ENCODE results near the gene DNAH2. TPM values are rescaled to one million over a fixed set of nuclear protein-coding genes. Genes with fewer than 3 reads are reported as not detected.
A peak's percentile ranks its signal among the peaks of the same experiment; 100 is the strongest.

DNAH2 gene
- total and polyA plus RNA-seq, 2 of the 4 experiments (the other 2 are of a cell fraction) = under 0.01 to 0.02 TPM

DNA sequence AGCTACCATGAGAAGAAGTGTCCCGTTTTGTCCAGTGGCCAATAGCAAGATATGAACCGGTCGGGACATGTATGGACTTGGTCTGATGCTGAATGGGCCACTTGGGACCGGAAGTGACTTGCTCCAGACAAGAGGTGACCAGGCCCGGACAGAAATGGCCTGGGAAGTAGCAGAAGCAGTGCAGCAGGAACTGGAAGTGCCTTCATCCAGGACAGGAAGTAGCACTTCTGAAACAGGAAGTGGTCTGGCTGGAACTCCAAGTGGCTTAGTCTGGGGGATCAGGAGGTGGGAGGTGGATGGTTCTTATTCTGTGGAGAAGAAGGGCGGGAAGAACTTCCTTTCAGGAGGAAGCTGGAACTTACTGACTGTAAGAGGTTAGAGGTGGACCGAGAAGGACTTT, 7.2 kb upstream of the DNAH2 start:
- H3K9ac ChIP-seq (ENCODE audit: low read depth, low read length) = no peak overlapping the region
- no peak overlapping the region for H2AK9ac ChIP-seq (replicated peaks; ENCODE audit: low read depth, low read length, poor library complexity)
- no peak overlapping the region for H2BK120ac ChIP-seq (ENCODE audit: low read depth, low read length)
- no TSS peak for BruUV-seq (replicated peaks)
- no peak for ATAC-seq (ENCODE audit: low read depth)
- no peaks in the 10 kb centered on the region for H3K4me1 ChIP-seq (ENCODE audit: control insufficient read depth, insufficient read depth, low read length)
- no peak overlapping the region for H2BK15ac ChIP-seq (ENCODE audit: low read depth, low read length)
- peak overlapping the region; percentile 10; the same call in 1 of the 2 replicates for H3K4ac ChIP-seq (ENCODE audit: low read depth, low read length)
- H3K27ac ChIP-seq (ENCODE audit: insufficient read depth, low read length) = no peak overlapping the region
- no peaks in the 10 kb centered on the region for H3K9me1 ChIP-seq (ENCODE audit: insufficient read depth, low read length)
- ChIA-PET CTCF (no interaction called here), POLR2A (ENCODE audit: unreplicated experiment) (no interaction called here)
- no peak overlapping the region for H3K23ac ChIP-seq (ENCODE audit: low read depth, low read length)
- in situ Hi-C loops (cut with MboI; ENCODE audit: low sequenced_read_pairs) (no loop called here), dilution Hi-C loops (cut with HindIII; ENCODE audit: low sequenced_read_pairs, unreplicated experiment) (no loop called here), intact Hi-C loops (cut with micrococcal nuclease) (no loop called here)
- H2AK5ac ChIP-seq (ENCODE audit: low read depth, low read length) = no peak overlapping the region
- peak overlapping the region; percentile 85 for H2AFZ ChIP-seq (replicated peaks; ENCODE audit: low read length, poor library complexity)
- no peaks in the 10 kb centered on the region for H3K9me3 ChIP-seq (ENCODE audit: control insufficient read depth, insufficient read depth, low read length)
- no peak overlapping the region for H3K4me2 ChIP-seq (ENCODE audit: low read depth, low read length)
- H3K27me3 ChIP-seq (ENCODE audit: control insufficient read depth, insufficient read depth, low read length) = peaks cover 64% of the 10 kb centered on the region
- H3K36me3 ChIP-seq (ENCODE audit: control insufficient read depth, insufficient read depth, low read length) = no peaks in the 10 kb centered on the region
- H3K14ac ChIP-seq (replicated peaks; ENCODE audit: low read depth, low read length) = no peak overlapping the region; the same call in 1 of the 2 replicates
- no peak overlapping the region for H3K18ac ChIP-seq (ENCODE audit: low read depth, low read length)
- no peak overlapping the region for H4K5ac ChIP-seq (ENCODE audit: low read depth, low read length)
- no peak for TF ChIP-seq MXI1 (IDR thresholded peaks at IDR 0.05; ENCODE audit: borderline replicate concordance, low read depth, low read length)
- TF ChIP-seq, protein P1, sequence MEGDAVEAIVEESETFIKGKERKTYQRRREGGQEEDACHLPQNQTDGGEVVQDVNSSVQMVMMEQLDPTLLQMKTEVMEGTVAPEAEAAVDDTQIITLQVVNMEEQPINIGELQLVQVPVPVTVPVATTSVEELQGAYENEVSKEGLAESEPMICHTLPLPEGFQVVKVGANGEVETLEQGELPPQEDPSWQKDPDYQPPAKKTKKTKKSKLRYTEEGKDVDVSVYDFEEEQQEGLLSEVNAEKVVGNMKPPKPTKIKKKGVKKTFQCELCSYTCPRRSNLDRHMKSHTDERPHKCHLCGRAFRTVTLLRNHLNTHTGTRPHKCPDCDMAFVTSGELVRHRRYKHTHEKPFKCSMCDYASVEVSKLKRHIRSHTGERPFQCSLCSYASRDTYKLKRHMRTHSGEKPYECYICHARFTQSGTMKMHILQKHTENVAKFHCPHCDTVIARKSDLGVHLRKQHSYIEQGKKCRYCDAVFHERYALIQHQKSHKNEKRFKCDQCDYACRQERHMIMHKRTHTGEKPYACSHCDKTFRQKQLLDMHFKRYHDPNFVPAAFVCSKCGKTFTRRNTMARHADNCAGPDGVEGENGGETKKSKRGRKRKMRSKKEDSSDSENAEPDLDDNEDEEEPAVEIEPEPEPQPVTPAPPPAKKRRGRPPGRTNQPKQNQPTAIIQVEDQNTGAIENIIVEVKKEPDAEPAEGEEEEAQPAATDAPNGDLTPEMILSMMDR (conservative IDR thresholded peaks at IDR 0.05; ENCODE audit: low read depth, low read length) = no peak
- no peak for TF ChIP-seq NFE2L2 (IDR thresholded peaks at IDR 0.05; ENCODE audit: low read depth, low read length)
- no peak for TF ChIP-seq MAFK (IDR thresholded peaks at IDR 0.05; ENCODE audit: low read depth, low read length)
- no peak for TF ChIP-seq RCOR1 (IDR thresholded peaks at IDR 0.05; ENCODE audit: insufficient replicate concordance, low read length)
- TF ChIP-seq FOS (IDR thresholded peaks at IDR 0.05; ENCODE audit: low read depth, low read length) = no peak
- TF ChIP-seq RAD21 (IDR thresholded peaks at IDR 0.05; ENCODE audit: low read length) = no peak
- no peak for TF ChIP-seq CEBPB (IDR thresholded peaks at IDR 0.05; ENCODE audit: low read depth, low read length)
- TF ChIP-seq, protein P2, sequence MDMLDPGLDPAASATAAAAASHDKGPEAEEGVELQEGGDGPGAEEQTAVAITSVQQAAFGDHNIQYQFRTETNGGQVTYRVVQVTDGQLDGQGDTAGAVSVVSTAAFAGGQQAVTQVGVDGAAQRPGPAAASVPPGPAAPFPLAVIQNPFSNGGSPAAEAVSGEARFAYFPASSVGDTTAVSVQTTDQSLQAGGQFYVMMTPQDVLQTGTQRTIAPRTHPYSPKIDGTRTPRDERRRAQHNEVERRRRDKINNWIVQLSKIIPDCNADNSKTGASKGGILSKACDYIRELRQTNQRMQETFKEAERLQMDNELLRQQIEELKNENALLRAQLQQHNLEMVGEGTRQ (IDR thresholded peaks at IDR 0.05; ENCODE audit: low read depth, low read length) = no peak
- no peak for TF ChIP-seq MAZ (IDR thresholded peaks at IDR 0.05; ENCODE audit: borderline replicate concordance, low read depth, low read length)
- no peak for TF ChIP-seq SMC3 (IDR thresholded peaks at IDR 0.05; ENCODE audit: low read depth, low read length)
- no peak for TF ChIP-seq CHD1 (IDR thresholded peaks at IDR 0.05; ENCODE audit: low read depth, low read length)
- TF ChIP-seq, protein P3, sequence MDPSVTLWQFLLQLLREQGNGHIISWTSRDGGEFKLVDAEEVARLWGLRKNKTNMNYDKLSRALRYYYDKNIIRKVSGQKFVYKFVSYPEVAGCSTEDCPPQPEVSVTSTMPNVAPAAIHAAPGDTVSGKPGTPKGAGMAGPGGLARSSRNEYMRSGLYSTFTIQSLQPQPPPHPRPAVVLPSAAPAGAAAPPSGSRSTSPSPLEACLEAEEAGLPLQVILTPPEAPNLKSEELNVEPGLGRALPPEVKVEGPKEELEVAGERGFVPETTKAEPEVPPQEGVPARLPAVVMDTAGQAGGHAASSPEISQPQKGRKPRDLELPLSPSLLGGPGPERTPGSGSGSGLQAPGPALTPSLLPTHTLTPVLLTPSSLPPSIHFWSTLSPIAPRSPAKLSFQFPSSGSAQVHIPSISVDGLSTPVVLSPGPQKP (IDR thresholded peaks at IDR 0.05; ENCODE audit: borderline replicate concordance, low read depth, low read length) = no peak
- TF ChIP-seq POLR2A (IDR thresholded peaks at IDR 0.05; ENCODE audit: low read depth, low read length) = no peak
- TF ChIP-seq RFX5 (IDR thresholded peaks at IDR 0.05; ENCODE audit: low read depth, low read length) = no peak
- TF ChIP-seq BHLHE40 (IDR thresholded peaks at IDR 0.05; ENCODE audit: low read depth, low read length) = no peak
- H2BK5ac ChIP-seq (ENCODE audit: low read depth, low read length, poor library complexity, severe bottlenecking) = no peak overlapping the region
- no peak overlapping the region for H4K91ac ChIP-seq (ENCODE audit: insufficient read depth, low read depth, low read length)
- no peaks in the 10 kb centered on the region for H4K20me1 ChIP-seq (ENCODE audit: insufficient read depth, low read length)
- no peaks in the 10 kb centered on the region for H3K79me1 ChIP-seq (ENCODE audit: low read depth in 1 of 2, low read length in 2 of 2)
- 76% methylated on average over 5 of the region's 7 CpGs; no CpG with 5 or more reads in 1 of the 2 experiments for WGBS, 2 experiments (ENCODE audit: extremely low coverage in 2 of 2, insufficient read length in 1 of 2)
- H3K56ac ChIP-seq (ENCODE audit: extremely low read depth, insufficient read depth, low read length) = no peak overlapping the region
- DNase-seq = no peak
- peak overlapping the region; percentile 12 to 63; a peak in 3 of 4 replicates for H4K8ac ChIP-seq (ENCODE audit: low read depth in 2 of 2, low read length in 2 of 2)
- H2BK20ac ChIP-seq (ENCODE audit: low read depth, low read length) = no peak overlapping the region
- no peak overlapping the region for H3K4me3 ChIP-seq (ENCODE audit: insufficient read depth, low read depth, low read length)
